GM12878 (cell line): ENCODE results near the gene REEP1. TPM values are rescaled to one million over a fixed set of nuclear protein-coding genes. Genes with fewer than 3 reads are reported as not detected.

Experiments
- ATAC-seq: fragments of 200-7000 bp; cut with Tn5 transposase; 3 replicates; pipeline ENCODE4 v1.9.1; 2020; ENCODE audit warnings: mild to moderate bottlenecking, moderate library complexity
- BruUV-seq: library from RNA; stranded (reverse); fragments of 400-500 nt; replicated peaks from 2 replicates; lab custom pipeline; 2021; lab: Mats Ljungman, UMichigan
- CTCF ChIA-PET: fragments of 300-600 bp; sonication (Branson Sonifier 250); formaldehyde crosslinking; extraction: SDS; loops from one replicate; lab custom pipeline; 2021; ENCODE audit warnings: inconsistent platforms; lab: Yijun Ruan, JAX
- POLR2A ChIA-PET: fragments of 350-600 bp; formaldehyde crosslinking; extraction: SDS; loops from one replicate; lab custom pipeline; 2021; ENCODE audit warnings: inconsistent platforms; lab: Charles Lee
- RAD21 ChIA-PET: fragments of 300-600 bp; sonication (Branson Sonifier 250); formaldehyde crosslinking; loops from one replicate; lab custom pipeline; 2023; ENCODE audit warnings: antibody characterized with exemption; ENCODE audit not compliant: unreplicated experiment; lab: Charles Lee
- SMC1A ChIA-PET: fragments of 300-600 bp; sonication (Branson Sonifier 250); formaldehyde crosslinking; loops from one replicate; lab custom pipeline; 2023; ENCODE audit not compliant: unreplicated experiment, uncharacterized antibody; lab: Charles Lee
- DNase-seq: peaks from one replicate; pipeline ENCODE4 v3.0.0-alpha.2; 2011; ENCODE audit warnings: low read depth, low spot score
- FAIRE-seq: peaks from 3 replicates; lab custom pipeline; 2011; peaks lifted over from hg19 to GRCh38; lab: Jason Lieb, UNC
- H2AFZ ChIP-seq: 2 replicates; pipeline ENCODE4 v1.6.0; 2011; ENCODE audit warnings: low read depth, low read length, control low read depth; ENCODE audit not compliant: control insufficient read depth
- H3K27ac ChIP-seq: 2 replicates; pipeline ENCODE4 v1.5.1; 2011; ENCODE audit warnings: control low read depth; ENCODE audit not compliant: control insufficient read depth, insufficient read depth
- H3K27me3 ChIP-seq, 2 experiments: replicated peaks in 1 of 2; 2 replicates each; pipeline versions ENCODE4 v1.6.0 to v1.6.1; 2011; ENCODE audit warnings: low read length in 1 of 2; ENCODE audit not compliant: control insufficient read depth in 2 of 2, insufficient read depth in 2 of 2
- H3K36me3 ChIP-seq, 2 experiments: 2 replicates each; pipeline ENCODE4 v1.5.1; 2011; ENCODE audit warnings: low read length in 1 of 2; ENCODE audit not compliant: control insufficient read depth in 2 of 2, insufficient read depth in 2 of 2
- H3K4me1 ChIP-seq: 2 replicates; pipeline ENCODE4 v1.6.1; 2011; ENCODE audit warnings: mild to moderate bottlenecking, low read length, moderate library complexity, mixed read lengths; ENCODE audit not compliant: control insufficient read depth, insufficient read depth
- H3K4me2 ChIP-seq: 2 replicates; pipeline ENCODE4 v1.6.0; 2011; ENCODE audit warnings: control low read depth; ENCODE audit not compliant: control insufficient read depth, insufficient read depth
- H3K4me3 ChIP-seq: fragments of 200-600 bp; sonication (generic); 2 replicates; pipeline ENCODE4 v1.5.1; 2016
- H3K79me2 ChIP-seq: 2 replicates; pipeline ENCODE4 v1.6.0; 2011; ENCODE audit warnings: low read length; ENCODE audit not compliant: control insufficient read depth, insufficient read depth
- H3K9ac ChIP-seq: 2 replicates; pipeline ENCODE4 v1.8.0; 2011; ENCODE audit warnings: low read length, control low read depth, mixed read lengths; ENCODE audit not compliant: control insufficient read depth, insufficient read depth
- H3K9me3 ChIP-seq: replicated peaks from 3 replicates; pipeline ENCODE4 v1.5.1; 2011; ENCODE audit warnings: mild to moderate bottlenecking, low read length; ENCODE audit not compliant: control insufficient read depth, insufficient read depth
- H4K20me1 ChIP-seq: 2 replicates; pipeline ENCODE4 v1.6.0; 2011; ENCODE audit not compliant: control insufficient read depth, insufficient read depth
- ASH2L ChIP-seq: fragments of 300-600, 200-600 bp; sonication (generic); IDR thresholded peaks from 2 replicates; pipeline ENCODE4 v1.6.1; 2017; ENCODE audit warnings: low read depth, mild to moderate bottlenecking, borderline replicate concordance
- ATF3 ChIP-seq: IDR thresholded peaks from 2 replicates; pipeline ENCODE4 v1.6.1; 2011; ENCODE audit warnings: low read depth, mild to moderate bottlenecking, low read length, moderate library complexity, borderline replicate concordance; ENCODE audit errors: extremely low read depth
- BCLAF1 ChIP-seq: fragments of 450-650 bp; IDR thresholded peaks from 2 replicates; pipeline ENCODE4 v1.6.1; 2017; ENCODE audit warnings: antibody characterized with exemption, mild to moderate bottlenecking, moderate library complexity
- BMI1 ChIP-seq: fragments of 450-650 bp; IDR thresholded peaks from 2 replicates; pipeline ENCODE4 v1.6.1; 2016; ENCODE audit warnings: mild to moderate bottlenecking, moderate library complexity, borderline replicate concordance
- CREM ChIP-seq: IDR thresholded peaks from 2 replicates; pipeline ENCODE4 v1.6.1; 2014; ENCODE audit warnings: antibody characterized with exemption, low read depth
- ESRRA ChIP-seq: IDR thresholded peaks from 2 replicates; pipeline ENCODE4 v1.6.1; 2012; ENCODE audit warnings: mild to moderate bottlenecking, low read length, improper control_type of control experiment
- HSF1 ChIP-seq: fragments of 150-350 bp; IDR thresholded peaks from 2 replicates; pipeline ENCODE4 v1.6.1; 2014; ENCODE audit warnings: mild to moderate bottlenecking, low read depth, low read length
- IKZF2 ChIP-seq, 2 experiments: fragments of 450-650 bp; IDR thresholded peaks; 2 replicates each; pipeline ENCODE4 v1.6.1; 2017; ENCODE audit warnings: mild to moderate bottlenecking in 2 of 2, moderate library complexity in 2 of 2
- IRF4 ChIP-seq: IDR thresholded peaks from 2 replicates; pipeline ENCODE4 v1.6.1; 2011; ENCODE audit warnings: low read depth, low read length
- IRF5 ChIP-seq: fragments of 450-650 bp; IDR thresholded peaks from 2 replicates; pipeline ENCODE4 v1.6.1; 2017; ENCODE audit warnings: borderline replicate concordance
- MLLT1 ChIP-seq: fragments of 450-650 bp; IDR thresholded peaks from 2 replicates; pipeline ENCODE4 v1.6.1; 2016; ENCODE audit warnings: mild to moderate bottlenecking
- NFYB ChIP-seq: IDR thresholded peaks from 2 replicates; pipeline ENCODE4 v1.6.1; 2011; ENCODE audit warnings: low read depth, mild to moderate bottlenecking, low read length, improper control_type of control experiment, moderate library complexity; ENCODE audit not compliant: insufficient read depth
- PAX8 ChIP-seq: fragments of 450-650 bp; IDR thresholded peaks from 2 replicates; pipeline ENCODE4 v1.6.1; 2017; ENCODE audit warnings: mild to moderate bottlenecking, moderate library complexity
- POLR2AphosphoS2 ChIP-seq: IDR thresholded peaks from 2 replicates; pipeline ENCODE4 v1.6.1; 2011; ENCODE audit warnings: low read depth, mild to moderate bottlenecking, low read length, improper control_type of control experiment, moderate library complexity
- RFX5 ChIP-seq: IDR thresholded peaks from 2 replicates; pipeline ENCODE4 v1.6.1; 2011; ENCODE audit warnings: low read depth, low read length, improper control_type of control experiment
- SREBF2 ChIP-seq: IDR thresholded peaks from 2 replicates; pipeline ENCODE4 v1.6.1; 2012; ENCODE audit warnings: mild to moderate bottlenecking, low read length
- TCF7 ChIP-seq: IDR thresholded peaks from 2 replicates; pipeline ENCODE4 v1.6.1; 2014; ENCODE audit warnings: antibody characterized with exemption, borderline replicate concordance
- ZNF384 ChIP-seq: IDR thresholded peaks from 2 replicates; pipeline ENCODE4 v1.6.1; 2012; ENCODE audit warnings: low read depth, mild to moderate bottlenecking, low read length, improper control_type of control experiment, borderline replicate concordance
- WGBS: methylation state at CpG from one replicate; pipeline ENCODE4 v1.1.6; 2016; ENCODE audit warnings: low lambda C conversion rate; ENCODE audit not compliant: insufficient replicate concordance, insufficient coverage; ENCODE audit errors: missing lambda C conversion rate; 5-methylcytosine and 5-hydroxymethylcytosine counted together
- in situ Hi-C: fragments of 300-500 bp; cut with MboI; formaldehyde crosslinking; loops from 9 replicates; pipeline ENCODE4 v1.14.3; 2018; ENCODE audit warnings: mixed read lengths
- intact Hi-C: fragments of 100-400 bp; cut with micrococcal nuclease; formaldehyde crosslinking; loops from one replicate; pipeline ENCODE4 v1.14.2; 2022; ENCODE audit not compliant: unreplicated experiment
- polyA plus RNA-seq, 11 experiments: library from polyadenylated mRNA; depleted of rRNA in 4 of 11; unstranded in 6 of 11; stranded (reverse) in 5 of 11; fragments of >200 nt; fragmentation: Nextera tagmentation in 4 of 11; fragmentation: Illumina TruSeq in 1 of 11; extraction: Ambion mirVana in 4 of 11; extraction: Trizol in 1 of 11; gene quantifications; 1 replicate in 1 of 11; 2 replicates in 10 of 11; pipeline versions ENCODE4 v1.2.1 to v1.2.3, GENCODE V29; 2011 to 2016; ENCODE audit warnings: inconsistent platforms in 2 of 11, missing spikeins in 2 of 11, low read depth in 1 of 11
- total RNA-seq, 4 experiments: library from RNA; depleted of rRNA in 3 of 4; stranded (reverse); fragments of >200 nt in 3 of 4; fragmentation: Illumina TruSeq in 1 of 4; extraction: Trizol in 1 of 4; gene quantifications; 2 replicates each; pipeline versions ENCODE4 v1.2.1 to v1.2.3, GENCODE V29; 2013 to 2021

Gene REEP1
- total and polyA plus RNA-seq, 10 of the 15 experiments (the other 5 are each of a cell fraction or from before 2014, with no cell fraction given): 0.02 to 0.30 (median 0.09) TPM; not detected in 1

GRCh38 chr2:86338778-86339295, 1.4 kb upstream of the REEP1 start:
- no peak overlapping the region for H3K27ac ChIP-seq
- no peak overlapping the region for H2AFZ ChIP-seq
- no peak for FAIRE-seq
- H3K4me2 ChIP-seq: no peak overlapping the region
- no TSS peak for BruUV-seq
- no peak overlapping the region for H3K9ac ChIP-seq
- no peaks in the 10 kb centered on the region for H3K36me3 ChIP-seq
- ChIA-PET POLR2A (no interaction called here), CTCF (no interaction called here), SMC1A (interaction anchor here (1.6 kb wide), 1 partner anchor 118 kb away, joined by 4 read pairs; no protein-coding TSS in a partner anchor), RAD21 (no interaction called here)
- WGBS: 86% methylated on average over 10 of the region's 10 CpGs
- no peaks in the 10 kb centered on the region for H3K4me1 ChIP-seq
- intact Hi-C loops: no loop called here
- no peaks in the 10 kb centered on the region for H3K79me2 ChIP-seq
- no peaks in the 10 kb centered on the region; the same call in 1 of the 2 replicates for H4K20me1 ChIP-seq
- H3K4me3 ChIP-seq: no peak overlapping the region
- H3K9me3 ChIP-seq: no peaks in the 10 kb centered on the region; the same call in 1 of the 3 replicates
- DNase-seq: no peak
- H3K27me3 ChIP-seq: peaks cover 14 to 20% of the 10 kb centered on the region in 2 experiments
- ATAC-seq: no peak
- in situ Hi-C loops: no loop called here
- TF ChIP-seq BCLAF1 (no peak), IKZF2 (IDR thresholded peaks at IDR 0.05) (no peak), IRF5 (no peak), MLLT1 (no peak), HSF1 (no peak), BMI1 (no peak), TCF7 (no peak), CREM (no peak), ASH2L (no peak), SREBF2 (no peak), RFX5 (no peak), ESRRA (no peak), ZNF384 (no peak), ATF3 (no peak), IRF4 (no peak), PAX8 (no peak), NFYB (no peak), POLR2AphosphoS2 (no peak)
